NCI-H1048 (cell line): Measurements from ENCODE around the gene GLOD4.
A peak's percentile ranks its signal among the peaks of the same experiment; 100 is the strongest.
"Not testable (repeated sequence)": the region's sequence is repeated elsewhere in the genome, so short reads cannot be mapped to it uniquely, and the experiment has no call there.

Experiments used
- DNase-seq: peaks from one replicate; lab custom pipeline; 2025; lab: John Stamatoyannopoulos, UW

Gene GLOD4

GRCh38 chr17:774313-774584 lies 7.8 kb downstream of the GLOD4 start:
- no peak for DNase-seq

- DNase-seq: no peak
Measured at GRCh38 chr17:773467-774312, 8.4 kb downstream of the GLOD4 start.

- DNase-seq: no peak
Measured at GRCh38 chr17:773016-773415, 9.1 kb downstream of the GLOD4 start.

GRCh38 chr17:767076-767475 lies 15.0 kb downstream of the GLOD4 start:
- no peak for DNase-seq

GRCh38 chr17:760371-760770 lies 21.7 kb downstream of the GLOD4 start:
- DNase-seq: no peak

GRCh38 chr17:759964-760363 lies 22.1 kb downstream of the GLOD4 start:
- no peak for DNase-seq

GRCh38 chr17:756010-756567 lies 26.0 kb downstream of the GLOD4 start:
- DNase-seq: not testable (repeated sequence)

GRCh38 chr17:755319-755961 lies 26.6 kb downstream of the GLOD4 start:
- not testable (repeated sequence) for DNase-seq

GRCh38 chr17:753418-753817 lies 28.7 kb downstream of the GLOD4 start:
- no peak for DNase-seq

GRCh38 chr17:752620-753219 lies 29.4 kb downstream of the GLOD4 start:
- no peak for DNase-seq

GRCh38 chr17:752002-752619 lies 30.0 kb downstream of the GLOD4 start, which contains the start of gene GEMIN4:
GEMIN4 (minus strand) TSS chr17:752264; CDS start chr17:752142, 122 bp downstream.
- peak; percentile 76 for DNase-seq

- DNase-seq: no peak
Measured at GRCh38 chr17:751269-752001, 30.6 kb downstream of the GLOD4 start.

GRCh38 chr17:750431-751037 lies 31.5 kb downstream of the GLOD4 start:
- no peak for DNase-seq

- DNase-seq: not testable (repeated sequence)
Measured at GRCh38 chr17:749359-749758, 32.7 kb downstream of the GLOD4 start.

- DNase-seq: not testable (repeated sequence)
Measured at GRCh38 chr17:748604-749003, 33.5 kb downstream of the GLOD4 start.

- DNase-seq: no peak
Measured at GRCh38 chr17:746783-747629, 35.1 kb downstream of the GLOD4 start.

- no peak for DNase-seq
Measured at GRCh38 chr17:746181-746580, 35.9 kb downstream of the GLOD4 start.

GRCh38 chr17:745406-745805 lies 36.7 kb downstream of the GLOD4 start:
- DNase-seq: no peak

- no peak for DNase-seq
Measured at GRCh38 chr17:744937-745336, 37.1 kb downstream of the GLOD4 start.

- no peak for DNase-seq
Measured at GRCh38 chr17:743139-743538, 38.9 kb downstream of the GLOD4 start.
